ENCODE measurements around the gene ROCK2.
"Not testable (repeated sequence)": the region's sequence is repeated elsewhere in the genome, so short reads cannot be mapped to it uniquely, and the experiment has no call there.

ROCK2 gene

GRCh38 chr2:11338580-11338979 is 5.9 kb downstream of the ROCK2 start:
- no peak for ATAC-seq

DNA sequence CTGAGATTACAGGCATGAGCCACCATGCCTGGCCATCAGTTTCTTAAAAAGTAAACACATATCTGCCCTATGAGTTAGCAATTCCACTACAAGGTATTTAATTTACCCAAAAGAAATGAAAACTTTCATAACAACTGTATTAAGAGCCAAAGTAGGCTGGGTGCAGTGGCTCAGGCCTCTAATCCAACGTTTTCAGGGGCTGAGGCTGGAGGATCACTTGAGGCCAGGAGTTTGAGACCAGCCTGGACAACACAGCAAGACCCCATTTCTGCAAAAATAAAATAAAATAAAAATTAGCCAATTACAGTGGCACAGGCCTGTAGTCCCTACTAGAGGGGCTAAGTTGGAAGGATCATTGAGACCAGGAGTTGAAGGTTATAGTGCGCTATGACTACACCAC is 6.5 kb downstream of the ROCK2 start:
- ATAC-seq: no peak

- no peak for ATAC-seq
These were observed 8.2 kb downstream of the ROCK2 start for GRCh38 chr2:11336189-11336588.

DNA sequence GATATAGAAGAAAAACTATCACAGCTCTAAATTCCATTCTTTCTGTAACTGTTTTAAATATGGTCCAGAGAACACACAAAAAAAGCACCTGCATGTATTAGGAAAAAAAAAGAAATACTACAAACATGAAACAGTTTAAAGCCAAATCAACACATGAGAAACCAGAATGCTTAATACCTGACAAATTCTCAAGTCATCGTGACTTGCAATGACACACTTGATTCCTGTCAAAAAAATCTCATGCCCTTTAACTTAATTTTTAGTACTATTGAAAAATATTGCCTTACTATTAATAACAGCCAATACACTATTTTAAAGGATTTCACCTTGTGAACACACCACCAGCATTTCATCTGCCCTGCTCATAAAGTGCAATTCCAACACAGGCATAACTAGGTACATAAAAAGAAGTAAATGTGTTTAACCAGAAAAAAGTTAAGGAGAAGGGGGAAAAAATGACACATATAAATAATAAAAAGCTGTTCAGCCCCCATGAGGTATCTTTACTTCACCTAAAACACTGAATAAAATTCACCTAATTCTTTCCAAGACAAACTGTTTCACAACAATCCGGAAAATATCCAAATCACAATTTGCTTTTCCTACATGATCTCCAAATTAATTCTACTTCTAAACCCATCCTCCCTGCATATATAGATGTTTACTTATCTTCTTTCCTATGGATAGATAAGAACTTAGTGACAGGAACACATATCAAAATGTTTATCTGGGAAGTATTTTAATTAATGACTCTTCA is 10.8 kb downstream of the ROCK2 start:
- no peak for ATAC-seq

DNA sequence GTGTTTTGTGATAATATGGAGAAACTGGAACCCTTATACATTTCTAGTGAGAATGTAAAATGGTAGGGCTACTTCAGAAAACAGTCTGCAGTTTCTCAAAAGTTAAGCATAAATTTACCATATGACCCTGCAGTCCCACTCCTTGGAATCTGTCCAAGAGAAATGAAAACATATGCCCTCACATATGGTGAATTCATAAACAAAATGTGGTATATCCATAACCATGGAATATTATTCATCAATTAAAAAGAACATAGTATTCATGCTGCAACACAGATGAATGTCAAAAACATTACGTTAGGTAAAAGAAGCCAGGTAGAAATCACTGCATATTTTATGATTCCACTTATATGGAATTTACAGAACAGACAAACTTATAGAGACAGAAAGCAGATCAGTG is 11.8 kb downstream of the ROCK2 start:
- ATAC-seq: no peak

DNA sequence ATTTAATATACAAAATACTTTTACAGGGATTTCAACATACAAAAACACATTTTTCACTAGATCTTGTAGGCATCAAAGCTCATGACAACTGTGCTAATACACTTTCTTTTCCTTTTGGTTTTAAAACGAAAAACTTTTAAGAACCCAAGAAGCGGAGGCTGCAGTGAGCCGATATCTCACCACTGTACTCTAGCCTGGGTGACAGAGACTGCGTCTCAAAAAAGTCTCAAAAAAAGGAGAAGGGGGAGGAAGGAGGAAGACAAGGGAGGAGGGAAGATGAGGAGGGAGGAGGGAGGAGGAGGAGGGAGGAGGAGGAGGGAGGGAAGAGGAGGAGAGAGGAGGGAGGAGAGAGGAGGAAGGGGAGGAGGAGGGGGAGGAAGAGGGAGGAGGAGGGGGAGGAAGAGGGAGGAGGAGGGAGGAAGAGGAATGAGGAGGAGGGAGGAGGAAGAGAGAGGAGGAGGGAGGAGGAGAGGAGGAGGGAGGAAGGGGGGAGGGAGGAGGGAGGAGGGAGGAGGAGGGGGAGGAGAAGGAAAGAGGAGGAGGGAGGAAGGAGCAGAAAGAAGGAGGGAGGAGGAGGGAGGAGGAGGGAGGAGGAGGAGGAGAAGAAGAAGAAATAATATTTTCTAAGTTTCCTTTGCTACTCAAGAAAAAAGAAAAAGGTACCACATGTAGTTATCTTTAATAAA is 13.8 kb downstream of the ROCK2 start:
- no peak for ATAC-seq

- no peak for ATAC-seq
These were observed 14.7 kb downstream of the ROCK2 start for GRCh38 chr2:11329776-11330175.

GRCh38 chr2:11328522-11328921 is 15.9 kb downstream of the ROCK2 start:
- ATAC-seq: not testable (repeated sequence)

GRCh38 chr2:11327871-11328270 is 16.6 kb downstream of the ROCK2 start:
- ATAC-seq: no peak

GRCh38 chr2:11326677-11327211 is 17.7 kb downstream of the ROCK2 start:
- no peak for ATAC-seq

GRCh38 chr2:11325961-11326676 is 18.3 kb downstream of the ROCK2 start:
- no peak for ATAC-seq

DNA sequence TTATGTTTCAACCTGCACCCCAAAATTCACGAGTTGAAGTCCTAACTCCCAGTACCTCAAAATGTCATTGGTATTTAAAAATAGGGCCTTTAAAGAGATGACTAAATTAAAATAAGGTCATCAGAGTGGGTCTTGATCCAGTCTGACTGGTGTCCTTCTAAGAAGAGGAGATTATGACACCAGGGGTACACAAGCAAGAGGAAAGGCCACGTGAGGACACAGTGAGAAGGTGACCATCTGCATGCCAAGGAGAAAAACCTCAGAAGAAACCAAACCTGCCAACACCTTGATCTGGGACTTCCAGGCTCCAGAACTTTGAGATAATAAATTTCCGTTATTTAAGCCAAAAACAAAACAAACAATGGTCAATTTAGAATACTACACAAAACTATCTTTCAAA is 22.6 kb downstream of the ROCK2 start:
- ATAC-seq: no peak

DNA sequence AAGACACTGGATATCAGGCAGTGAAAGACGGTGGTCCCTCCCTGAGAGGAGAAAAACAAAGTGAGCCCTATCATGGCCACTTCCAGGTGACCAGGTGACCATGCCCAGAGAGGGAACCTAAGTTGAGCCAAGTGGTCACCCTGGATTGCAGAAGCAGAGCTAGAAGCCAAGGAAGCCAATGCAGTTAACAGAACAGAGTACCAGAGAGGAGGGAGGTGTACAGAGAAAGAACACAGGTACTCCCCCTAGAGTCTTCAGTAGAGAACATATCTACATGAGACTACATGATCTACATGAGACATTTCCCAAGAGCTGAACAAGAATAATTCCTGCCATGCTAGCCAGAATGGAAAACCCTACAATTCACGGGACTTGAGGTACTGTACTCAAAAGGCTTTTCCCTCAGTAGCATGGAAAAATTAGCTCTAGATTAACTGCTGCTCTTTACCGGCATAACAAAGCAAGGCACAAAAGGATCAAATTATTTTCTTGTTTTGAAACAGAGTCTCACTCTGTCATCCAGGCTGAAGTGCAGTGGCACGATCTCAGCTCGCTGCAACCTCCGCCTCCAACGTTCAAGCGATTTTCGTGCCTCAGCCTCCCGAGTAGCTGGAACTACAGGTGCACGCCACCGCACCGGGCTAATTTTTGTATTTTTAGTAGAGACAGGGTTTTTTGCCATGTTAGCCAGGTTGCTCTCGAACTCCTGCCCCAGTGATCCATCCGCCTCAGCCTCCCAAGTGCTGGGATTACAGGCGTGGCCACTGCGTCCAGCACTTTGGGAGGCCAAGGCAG is 23.5 kb downstream of the ROCK2 start:
- ATAC-seq: no peak

DNA sequence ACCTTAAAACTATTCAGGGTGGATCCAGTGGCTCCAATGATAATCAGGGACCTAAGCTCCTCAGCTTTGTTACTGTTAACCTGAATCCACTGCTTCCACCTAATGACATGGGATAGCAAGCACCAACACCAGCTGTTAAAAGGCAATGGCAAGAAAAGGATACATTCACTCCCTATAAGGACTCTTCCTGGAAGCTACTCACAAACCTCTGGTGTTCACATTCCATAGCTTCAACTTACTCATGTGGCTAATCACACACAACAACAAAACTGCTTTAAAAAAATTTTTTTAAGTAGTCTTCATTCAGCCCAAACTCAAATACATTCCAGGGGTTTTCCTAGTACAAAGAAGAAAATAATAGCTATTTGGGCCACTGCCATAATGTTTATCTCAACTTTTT is 24.5 kb downstream of the ROCK2 start:
- no peak for ATAC-seq

- no peak for ATAC-seq
These were observed 29.2 kb downstream of the ROCK2 start for GRCh38 chr2:11315074-11315705.

DNA sequence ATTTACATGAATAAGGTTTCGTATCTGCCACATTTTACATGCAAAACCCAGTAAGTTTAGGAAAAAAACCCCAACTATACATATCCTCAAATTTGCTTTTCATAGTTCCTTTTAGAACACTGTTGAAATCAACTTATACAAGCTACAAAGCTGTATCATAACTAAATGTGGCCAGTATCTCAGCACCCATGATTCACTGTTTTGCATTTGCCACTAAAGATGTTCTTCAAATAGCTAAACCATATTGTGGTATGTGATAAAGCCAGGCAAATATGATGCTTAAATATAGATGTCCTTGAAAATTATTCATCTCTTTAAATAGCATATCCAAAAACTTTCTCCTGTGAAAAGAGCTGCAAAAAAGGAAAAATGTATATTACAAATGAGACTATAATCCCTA is 29.9 kb downstream of the ROCK2 start:
- ATAC-seq: no peak

DNA sequence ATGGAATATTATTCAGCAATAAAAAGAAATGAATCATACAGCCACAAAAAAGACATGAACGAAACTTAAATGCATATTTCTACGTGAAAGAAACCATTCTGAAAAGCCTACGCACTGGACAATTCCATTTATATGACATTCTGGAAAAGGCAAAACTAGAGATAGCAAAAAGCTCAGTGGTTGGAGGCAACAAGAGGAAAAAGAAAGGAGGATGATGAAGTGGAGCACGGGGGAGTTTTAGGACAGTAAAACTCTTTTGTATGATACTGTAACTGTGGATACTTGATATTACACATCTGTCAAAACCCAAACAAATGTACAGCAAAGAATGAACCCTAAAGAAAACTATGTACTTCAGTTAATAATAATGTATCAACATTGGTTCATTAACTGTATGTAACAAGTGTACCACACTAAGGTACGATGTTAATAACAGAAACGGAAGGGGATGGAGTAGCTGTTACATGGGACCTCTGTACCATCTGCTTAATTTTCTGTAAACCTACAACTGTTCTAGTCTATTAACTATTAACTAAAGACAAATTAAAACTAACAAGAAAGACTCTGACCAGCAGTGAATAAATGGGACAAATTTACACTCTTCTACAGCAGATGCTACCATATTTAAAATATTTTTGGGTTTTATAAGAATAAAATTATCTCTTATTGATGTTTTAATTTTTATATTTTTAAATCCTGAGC is 31.5 kb downstream of the ROCK2 start:
- no peak for ATAC-seq

DNA sequence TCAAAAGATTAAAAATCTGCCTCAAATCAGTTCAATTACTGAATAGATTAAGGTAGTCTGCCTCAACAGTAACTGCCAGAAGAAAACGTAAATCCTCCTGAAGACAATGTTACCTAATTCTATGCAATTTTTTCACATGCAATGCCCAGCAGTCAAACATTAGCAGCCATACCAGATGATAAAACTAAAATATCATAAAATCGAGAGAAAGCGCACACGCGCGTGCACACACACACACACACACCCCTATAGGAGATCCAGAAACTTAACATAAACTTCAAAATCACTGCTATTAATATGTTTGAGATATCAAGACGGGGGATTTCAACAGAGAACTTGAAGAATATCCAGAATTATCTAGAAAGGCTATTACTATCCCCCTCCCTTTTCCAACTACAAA is 32.9 kb downstream of the ROCK2 start:
- ATAC-seq: no peak

DNA sequence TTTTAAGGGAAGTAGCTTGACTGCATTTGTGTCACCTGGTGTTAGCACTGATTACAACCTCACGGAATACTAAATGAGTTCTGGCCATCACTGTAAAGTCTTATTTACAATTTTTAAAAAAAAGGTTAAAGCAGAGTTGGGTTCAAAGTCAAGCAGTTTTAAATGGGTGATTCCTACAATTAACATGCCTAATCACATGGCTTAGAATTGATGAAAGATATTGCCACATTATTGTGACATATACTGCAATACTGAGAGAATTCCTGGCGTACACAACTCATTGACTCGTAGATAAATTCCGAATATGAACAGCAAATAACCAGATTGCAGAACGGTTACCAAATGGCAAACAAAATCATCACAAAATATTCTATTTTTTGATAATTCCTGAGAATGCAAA is 34.2 kb downstream of the ROCK2 start:
- no peak for ATAC-seq

GRCh38 chr2:11309706-11310105 is 34.7 kb downstream of the ROCK2 start:
- ATAC-seq: no peak

GRCh38 chr2:11307764-11308415 is 36.5 kb downstream of the ROCK2 start:
- no peak for ATAC-seq

Measured in activated CD4-positive, CD25-positive, alpha-beta regulatory T cell treated with anti-CD3 and anti-CD28 coated beads, Interleukin-2, amount 50 U/mL, for 24 hours (primary cell).